SU-DHL-6 (cell line): ENCODE data around the gene CYBA.

ENCODE experiments used
- H2AFZ ChIP-seq: fragments of 200-600 bp; sonication (generic); 2 replicates; pipeline ENCODE4 v1.6.1; 2014; ENCODE audit warnings: low read depth, mild to moderate bottlenecking, moderate library complexity, mixed read lengths, antibody characterized with exemption, low read length; ENCODE audit not compliant: severe bottlenecking
- H3F3A ChIP-seq: fragments of 200-600 bp; shearing (Covaris generic); 2 replicates; pipeline ENCODE4 v1.6.0; 2016; ENCODE audit warnings: antibody characterized with exemption, mild to moderate bottlenecking; ENCODE audit not compliant: insufficient read depth
- H3K27ac ChIP-seq: fragments of 200-600 bp; sonication (generic); 2 replicates; pipeline ENCODE4 v1.5.1; 2016; ENCODE audit warnings: low read depth, mild to moderate bottlenecking, low read length, moderate library complexity, mixed read lengths
- H3K27me3 ChIP-seq: fragments of 200-600 bp; sonication (generic), shearing (Covaris generic); 2 replicates; pipeline ENCODE4 v1.6.0; 2014; ENCODE audit warnings: mild to moderate bottlenecking, low read length
- H3K36me3 ChIP-seq: fragments of 200-600 bp; sonication (generic); 2 replicates; pipeline ENCODE4 v1.6.1; 2014; ENCODE audit warnings: mild to moderate bottlenecking, low read length, mixed read lengths
- H3K4me2 ChIP-seq: fragments of 300-600, 200-600 bp; shearing (Covaris generic), sonication (generic); 2 replicates; pipeline ENCODE4 v1.6.0; 2014; ENCODE audit warnings: low read length, low read depth, mild to moderate bottlenecking; ENCODE audit not compliant: poor library complexity, severe bottlenecking
- H3K4me3 ChIP-seq: fragments of 200-600 bp; sonication (generic); 2 replicates; pipeline ENCODE4 v1.5.1; 2014; ENCODE audit warnings: antibody characterized with exemption, low read length, mild to moderate bottlenecking, mixed read lengths; ENCODE audit not compliant: insufficient read depth, poor library complexity, severe bottlenecking
- H3K79me2 ChIP-seq: fragments of 200-600 bp; sonication (generic); 2 replicates; pipeline ENCODE4 v1.6.1; 2014; ENCODE audit warnings: mild to moderate bottlenecking, low read length, moderate library complexity; ENCODE audit not compliant: insufficient read depth
- H3K9ac ChIP-seq: fragments of 200-600 bp; sonication (generic); 2 replicates; pipeline ENCODE4 v1.7.0; 2014; ENCODE audit warnings: mild to moderate bottlenecking, low read length
- H3K9me2 ChIP-seq: fragments of 200-600 bp; sonication (generic); replicated peaks from 2 replicates; pipeline ENCODE4 v1.6.1; 2014; ENCODE audit warnings: low read length; ENCODE audit not compliant: insufficient read depth
- H3K9me3 ChIP-seq: fragments of 200-600 bp; sonication (generic); 2 replicates; pipeline ENCODE4 v1.6.1; 2014; ENCODE audit warnings: low read length, mixed read lengths; ENCODE audit not compliant: insufficient read depth
- H4K20me1 ChIP-seq: fragments of 200-600 bp; sonication (generic); 2 replicates; pipeline ENCODE4 v1.6.1; 2014; ENCODE audit warnings: low read depth, mild to moderate bottlenecking, antibody characterized with exemption, low read length, moderate library complexity, mixed read lengths
- EZH2phosphoT487 ChIP-seq: fragments of 200-600 bp; sonication (generic), shearing (Covaris generic); conservative IDR thresholded peaks from 2 replicates; pipeline ENCODE4 v1.6.1; 2018; ENCODE audit warnings: mild to moderate bottlenecking, antibody characterized with exemption, low read length, moderate library complexity, mixed read lengths
- TF ChIP-seq, protein P1 (sequence below): fragments of 200-600 bp; sonication (generic); IDR thresholded peaks from one replicate; pipeline ENCODE4 v1.5.1; 2017; ENCODE audit warnings: antibody characterized with exemption, mild to moderate bottlenecking, low read length, moderate library complexity; ENCODE audit not compliant: insufficient read depth, poor library complexity, severe bottlenecking

Gene CYBA

DNA sequence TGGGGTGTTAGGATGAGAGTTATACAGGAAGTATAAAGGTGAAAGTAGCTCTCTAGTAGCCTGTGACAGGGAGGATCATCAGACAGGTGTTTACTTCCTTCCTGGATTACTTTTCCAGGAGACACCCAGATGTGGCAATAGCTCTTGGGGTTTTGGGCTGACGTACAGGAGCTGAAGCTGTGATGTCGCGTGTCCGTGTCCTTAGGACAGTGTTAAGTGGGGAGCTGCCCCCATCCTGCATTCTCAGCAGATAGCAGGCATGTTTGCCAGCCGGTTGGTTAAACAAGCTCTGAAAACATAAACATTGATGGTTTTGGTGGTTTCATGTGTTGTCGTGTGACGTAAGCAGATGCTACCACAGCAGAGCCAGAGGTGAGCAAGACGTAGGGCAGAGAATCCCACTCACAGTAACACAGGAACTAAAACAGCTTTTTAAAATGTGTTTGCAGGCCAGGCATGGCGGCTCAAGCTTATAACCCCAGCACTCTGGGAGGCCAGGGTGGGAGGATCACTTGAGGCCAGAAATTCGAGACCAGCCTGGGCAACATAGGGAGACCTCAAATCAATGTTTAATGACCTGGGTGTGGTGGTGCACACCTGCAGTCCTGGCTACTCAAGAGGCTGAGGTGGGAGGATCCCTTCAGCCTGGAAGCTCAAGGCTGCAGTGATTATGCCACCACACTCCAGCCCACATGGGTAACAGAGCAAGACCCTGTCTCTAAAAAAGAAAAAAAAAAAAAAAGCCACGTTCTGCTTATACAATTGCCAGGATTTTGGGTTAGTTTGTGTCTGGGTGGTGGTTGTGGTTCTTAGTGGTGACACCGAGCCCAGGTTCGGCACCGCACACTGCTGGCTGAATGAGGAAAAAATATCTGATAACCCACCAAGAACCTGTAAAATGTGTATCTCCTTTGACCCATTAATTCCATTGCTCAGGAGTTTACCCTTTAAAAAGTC is 30.7 kb downstream of the CYBA start:
- Histone ChIP-seq H3K36me3 (no peaks in the 10 kb centered on the region), H3K4me3 (no peak overlapping the region), H3K4me2 (no peak overlapping the region), H4K20me1 (peaks cover 3% of the 10 kb centered on the region; the same call in 1 of the 2 replicates), H3K79me2 (0 out of 2 replicates have a peak, but pooled peaks cover 6% of the 10 kb centered on the region), H3K9me3 (no peaks in the 10 kb centered on the region), H3K27me3 (no peaks in the 10 kb centered on the region), H3K27ac (no peak overlapping the region), H3F3A (no peaks in the 10 kb centered on the region), H2AFZ (no peak overlapping the region), H3K9me2 (no peaks in the 10 kb centered on the region), H3K9ac (no peak overlapping the region)
- TF ChIP-seq EZH2phosphoT487 = no peak
- TF ChIP-seq, protein P1, sequence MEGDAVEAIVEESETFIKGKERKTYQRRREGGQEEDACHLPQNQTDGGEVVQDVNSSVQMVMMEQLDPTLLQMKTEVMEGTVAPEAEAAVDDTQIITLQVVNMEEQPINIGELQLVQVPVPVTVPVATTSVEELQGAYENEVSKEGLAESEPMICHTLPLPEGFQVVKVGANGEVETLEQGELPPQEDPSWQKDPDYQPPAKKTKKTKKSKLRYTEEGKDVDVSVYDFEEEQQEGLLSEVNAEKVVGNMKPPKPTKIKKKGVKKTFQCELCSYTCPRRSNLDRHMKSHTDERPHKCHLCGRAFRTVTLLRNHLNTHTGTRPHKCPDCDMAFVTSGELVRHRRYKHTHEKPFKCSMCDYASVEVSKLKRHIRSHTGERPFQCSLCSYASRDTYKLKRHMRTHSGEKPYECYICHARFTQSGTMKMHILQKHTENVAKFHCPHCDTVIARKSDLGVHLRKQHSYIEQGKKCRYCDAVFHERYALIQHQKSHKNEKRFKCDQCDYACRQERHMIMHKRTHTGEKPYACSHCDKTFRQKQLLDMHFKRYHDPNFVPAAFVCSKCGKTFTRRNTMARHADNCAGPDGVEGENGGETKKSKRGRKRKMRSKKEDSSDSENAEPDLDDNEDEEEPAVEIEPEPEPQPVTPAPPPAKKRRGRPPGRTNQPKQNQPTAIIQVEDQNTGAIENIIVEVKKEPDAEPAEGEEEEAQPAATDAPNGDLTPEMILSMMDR = no peak

DNA sequence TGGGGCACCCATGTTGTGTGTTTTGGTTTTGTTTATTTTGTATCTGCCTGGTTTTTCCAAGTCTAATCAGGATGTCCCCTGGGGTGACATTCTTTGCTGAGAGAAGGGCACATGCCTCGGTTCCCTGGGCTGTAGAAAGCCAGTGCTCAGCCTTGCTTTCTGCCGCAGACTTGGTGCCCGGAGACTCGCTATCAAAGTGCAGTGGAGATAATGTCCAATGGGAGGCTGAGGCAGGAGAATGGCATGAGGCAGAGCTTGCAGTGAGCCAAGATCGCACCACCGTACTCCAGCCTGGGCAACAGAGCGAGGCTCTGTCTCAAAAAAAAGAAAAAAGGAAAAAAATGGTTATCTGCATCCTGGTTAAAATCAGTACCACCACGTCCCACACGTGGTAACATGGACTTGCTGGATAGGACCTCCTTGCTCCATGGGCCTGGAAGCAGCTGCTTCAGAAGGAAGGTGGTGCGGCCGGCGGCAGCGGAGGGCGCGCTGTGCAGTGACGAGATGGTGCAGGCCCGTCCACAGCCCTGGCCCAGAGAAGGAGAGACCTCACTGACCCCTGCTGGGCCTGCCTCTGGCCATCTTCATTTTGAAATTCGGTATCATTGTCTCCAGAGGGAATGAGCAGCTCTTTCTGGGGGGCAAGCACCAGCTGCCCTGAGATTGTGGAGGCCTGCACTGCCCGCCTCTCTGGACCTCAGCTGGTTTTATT is 31.7 kb downstream of the CYBA start:
- H3K79me2 ChIP-seq = 0 out of 2 replicates have a peak, but pooled peaks cover 7% of the 10 kb centered on the region
- H2AFZ ChIP-seq = no peak overlapping the region
- no peaks in the 10 kb centered on the region for H3F3A ChIP-seq
- H3K4me2 ChIP-seq = no peak overlapping the region
- no peaks in the 10 kb centered on the region for H3K9me2 ChIP-seq
- H3K9ac ChIP-seq = no peak overlapping the region
- no peak overlapping the region for H3K4me3 ChIP-seq
- no peak overlapping the region for H3K27ac ChIP-seq
- H3K27me3 ChIP-seq = no peaks in the 10 kb centered on the region
- peaks cover 3% of the 10 kb centered on the region; the same call in 1 of the 2 replicates for H4K20me1 ChIP-seq
- no peaks in the 10 kb centered on the region for H3K9me3 ChIP-seq
- no peaks in the 10 kb centered on the region for H3K36me3 ChIP-seq
- TF ChIP-seq, protein P1 = no peak
- TF ChIP-seq EZH2phosphoT487 = no peak

DNA sequence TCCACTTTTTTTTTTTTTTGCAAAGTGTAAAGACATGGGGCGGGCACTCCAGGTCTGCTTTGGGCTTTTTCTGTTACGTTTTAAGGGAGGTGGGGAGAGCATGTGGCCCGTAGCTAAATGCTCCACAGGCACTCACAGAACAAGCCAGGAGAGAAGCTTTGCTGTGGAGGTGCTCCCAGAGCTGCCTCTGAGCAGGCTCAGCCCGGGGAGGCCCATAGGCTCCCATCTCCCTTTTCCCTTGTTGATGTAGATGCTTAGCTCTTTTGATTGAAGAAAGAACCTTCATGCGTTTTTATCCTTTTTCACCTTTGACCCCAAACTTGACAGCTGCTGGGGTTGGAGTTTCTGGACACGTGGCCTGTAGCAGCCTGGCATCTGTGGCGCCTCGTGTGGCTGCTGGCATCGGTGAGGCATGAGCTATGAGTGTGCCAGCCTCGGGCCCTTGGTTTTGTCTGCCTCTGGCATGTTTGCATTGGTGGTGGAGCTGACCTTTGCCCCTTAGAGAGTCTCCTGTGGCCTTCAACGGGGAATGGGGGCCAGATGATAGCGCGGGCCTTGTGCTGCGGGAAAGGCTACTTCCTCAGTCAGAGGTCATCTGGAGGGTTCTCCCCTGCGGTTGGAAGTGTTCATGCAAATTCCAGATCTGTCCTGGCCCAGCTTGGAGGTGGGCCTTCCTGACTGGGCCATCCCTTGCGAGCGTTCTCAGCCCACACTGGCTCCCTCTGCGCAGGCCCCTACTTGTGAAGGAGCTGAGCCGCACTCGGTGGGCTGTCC is 32.5 kb downstream of the CYBA start:
- Histone ChIP-seq H3K27ac (no peak overlapping the region), H3F3A (no peaks in the 10 kb centered on the region), H3K9me2 (no peaks in the 10 kb centered on the region), H3K36me3 (no peaks in the 10 kb centered on the region), H3K9me3 (no peaks in the 10 kb centered on the region), H3K9ac (no peak overlapping the region), H3K4me3 (no peak overlapping the region), H3K4me2 (no peak overlapping the region), H3K79me2 (0 out of 2 replicates have a peak, but pooled peaks cover 7% of the 10 kb centered on the region), H4K20me1 (peaks cover 3% of the 10 kb centered on the region; the same call in 1 of the 2 replicates), H3K27me3 (no peaks in the 10 kb centered on the region), H2AFZ (no peak overlapping the region)
- TF ChIP-seq, protein P1 = no peak
- no peak for TF ChIP-seq EZH2phosphoT487
